GM18868 (cell line): ENCODE data around the gene CD79A.

Experiments
- ATAC-seq: cut with Tn5 transposase; IDR thresholded peaks from one replicate; pipeline ENCODE4 v1.9.1; 2021; ENCODE audit warnings: mild to moderate bottlenecking, moderate library complexity; ENCODE audit not compliant: unreplicated experiment

The CD79A gene

GRCh38 chr19:41929536-41930071 lies 52.5 kb downstream of the CD79A start:
- no peak for ATAC-seq

GRCh38 chr19:41930322-41930722 lies 53.2 kb downstream of the CD79A start:
- no peak for ATAC-seq
